Parathyroid adenoma (tissue), 2 donors: ENCODE measurements around the gene PDE8A.

Experiments used
- H2AFZ ChIP-seq: fragments of 300-600 bp; sonication (generic); one replicate; pipeline ENCODE4 v1.7.0; 2017; ENCODE audit warnings: antibody characterized with exemption, mild to moderate bottlenecking
- H3K27ac ChIP-seq: fragments of 300-600 bp; sonication (generic); one replicate; pipeline ENCODE4 v1.7.0; 2017
- H3K27me3 ChIP-seq: fragments of 300-600 bp; sonication (generic); one replicate; pipeline ENCODE4 v1.7.0; 2017; ENCODE audit warnings: low read length; ENCODE audit not compliant: control insufficient read depth, insufficient read depth
- H3K36me3 ChIP-seq: fragments of 300-600 bp; sonication (generic); one replicate; pipeline ENCODE4 v1.7.0; 2017; ENCODE audit warnings: low read length; ENCODE audit not compliant: control insufficient read depth, insufficient read depth
- H3K4me1 ChIP-seq: fragments of 300-600 bp; sonication (generic); one replicate; pipeline ENCODE4 v1.7.0; 2017; ENCODE audit warnings: control low read depth
- H3K4me2 ChIP-seq: fragments of 300-600 bp; sonication (generic); one replicate; pipeline ENCODE4 v1.7.0; 2017; ENCODE audit warnings: low read length
- H3K4me3 ChIP-seq: fragments of 300-600 bp; sonication (generic); one replicate; pipeline ENCODE4 v1.7.0; 2017; ENCODE audit warnings: low read depth, low read length
- H3K79me2 ChIP-seq: fragments of 300-600 bp; sonication (generic); one replicate; pipeline ENCODE4 v1.7.0; 2017; ENCODE audit warnings: control low read depth
- H3K9ac ChIP-seq: fragments of 300-600 bp; sonication (generic); one replicate; pipeline ENCODE4 v1.7.0; 2017; ENCODE audit warnings: mild to moderate bottlenecking
- H3K9me3 ChIP-seq: fragments of 300-600 bp; sonication (generic); one replicate; pipeline ENCODE4 v1.7.0; 2017; ENCODE audit warnings: low read length; ENCODE audit not compliant: control insufficient read depth
- CTCF ChIP-seq: fragments of 300-600 bp; sonication (generic); IDR thresholded peaks from one replicate; pipeline ENCODE4 v1.7.0; 2017; ENCODE audit warnings: antibody characterized with exemption, mild to moderate bottlenecking
- donor health status: primary hyperparathyroidism.

Gene PDE8A

GRCh38 chr15:85004550-85004949 is 22.9 kb downstream of the PDE8A start:
- H3K4me1 ChIP-seq, result peaks cover 5% of the 10 kb centered on the region
- H3K36me3 ChIP-seq, result no peaks in the 10 kb centered on the region
- no peak overlapping the region for H3K9ac ChIP-seq
- peaks cover 17% of the 10 kb centered on the region for H3K79me2 ChIP-seq
- H3K4me3 ChIP-seq, result no peak overlapping the region
- no peak overlapping the region for H2AFZ ChIP-seq
- no peak for TF ChIP-seq CTCF
- no peaks in the 10 kb centered on the region for H3K27me3 ChIP-seq
- H3K9me3 ChIP-seq, result no peaks in the 10 kb centered on the region
- H3K27ac ChIP-seq, result no peak overlapping the region
- H3K4me2 ChIP-seq, result no peak overlapping the region

GRCh38 chr15:85005319-85005718 is 23.7 kb downstream of the PDE8A start:
- Histone ChIP-seq H3K27me3 (no peaks in the 10 kb centered on the region), H3K4me2 (no peak overlapping the region), H3K27ac (no peak overlapping the region), H3K9me3 (no peaks in the 10 kb centered on the region), H2AFZ (no peak overlapping the region), H3K4me3 (no peak overlapping the region), H3K9ac (no peak overlapping the region), H3K36me3 (no peaks in the 10 kb centered on the region), H3K4me1 (peaks cover 10% of the 10 kb centered on the region), H3K79me2 (peaks cover 17% of the 10 kb centered on the region)
- no peak for TF ChIP-seq CTCF

- Histone ChIP-seq H3K4me2 (no peak overlapping the region), H2AFZ (no peak overlapping the region), H3K79me2 (peaks cover 17% of the 10 kb centered on the region), H3K27me3 (no peaks in the 10 kb centered on the region), H3K4me1 (peaks cover 12% of the 10 kb centered on the region), H3K36me3 (no peaks in the 10 kb centered on the region), H3K9ac (no peak overlapping the region), H3K27ac (no peak overlapping the region), H3K9me3 (no peaks in the 10 kb centered on the region), H3K4me3 (no peak overlapping the region)
- TF ChIP-seq CTCF, result no peak
Measured at GRCh38 chr15:85005746-85006145, 24.1 kb downstream of the PDE8A start.

- peaks cover 12% of the 10 kb centered on the region for H3K4me1 ChIP-seq
- no peak overlapping the region for H3K4me3 ChIP-seq
- no peak overlapping the region for H3K27ac ChIP-seq
- H3K9ac ChIP-seq, result no peak overlapping the region
- no peaks in the 10 kb centered on the region for H3K36me3 ChIP-seq
- H2AFZ ChIP-seq, result no peak overlapping the region
- H3K4me2 ChIP-seq, result no peak overlapping the region
- no peak for TF ChIP-seq CTCF
- no peaks in the 10 kb centered on the region for H3K27me3 ChIP-seq
- H3K79me2 ChIP-seq, result peaks cover 17% of the 10 kb centered on the region
- H3K9me3 ChIP-seq, result no peaks in the 10 kb centered on the region
Measured at GRCh38 chr15:85006201-85006600, 24.5 kb downstream of the PDE8A start.

- Histone ChIP-seq H3K27ac (no peak overlapping the region), H3K4me3 (no peak overlapping the region)
Measured at GRCh38 chr15:85006655-85007054, 25.0 kb downstream of the PDE8A start.

More at GRCh38 chr15:85006655-85007054, 25.0 kb downstream of the PDE8A start:
- H3K4me1 ChIP-seq, result peaks cover 12% of the 10 kb centered on the region
- H2AFZ ChIP-seq, result no peak overlapping the region
- H3K9ac ChIP-seq, result no peak overlapping the region
- H3K79me2 ChIP-seq, result peaks cover 17% of the 10 kb centered on the region
- H3K36me3 ChIP-seq, result no peaks in the 10 kb centered on the region
- no peak overlapping the region for H3K4me2 ChIP-seq
- no peaks in the 10 kb centered on the region for H3K9me3 ChIP-seq
- no peaks in the 10 kb centered on the region for H3K27me3 ChIP-seq
- TF ChIP-seq CTCF, result no peak
